ENCODE results near the gene IMPG1.
"Not testable (repeated sequence)": the region's sequence is repeated elsewhere in the genome, so short reads cannot be mapped to it uniquely, and the experiment has no call there.

Gene IMPG1

DNA sequence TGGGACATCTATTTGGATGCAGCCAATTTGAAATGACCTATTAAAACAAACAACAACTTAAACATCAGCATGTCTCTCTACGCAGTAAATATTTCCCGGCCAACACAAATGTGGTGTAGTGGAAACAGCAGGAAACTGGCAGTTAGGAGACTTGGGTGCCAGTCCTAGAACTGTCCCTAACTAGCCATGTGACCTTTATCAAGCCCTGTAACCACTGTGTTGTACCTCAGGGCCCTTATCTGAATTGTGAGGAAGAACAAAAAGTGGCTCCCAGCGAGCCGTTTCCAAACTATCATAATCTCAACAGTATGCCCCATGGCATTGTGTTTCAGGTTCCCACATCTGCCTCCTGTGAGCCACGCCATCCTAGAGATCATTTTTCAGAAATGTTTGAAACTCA lies 124.5 kb downstream of the IMPG1 start:
- DNase-seq (ENCODE audit: low spot score) (no peak), FAIRE-seq (no peak)

DNA sequence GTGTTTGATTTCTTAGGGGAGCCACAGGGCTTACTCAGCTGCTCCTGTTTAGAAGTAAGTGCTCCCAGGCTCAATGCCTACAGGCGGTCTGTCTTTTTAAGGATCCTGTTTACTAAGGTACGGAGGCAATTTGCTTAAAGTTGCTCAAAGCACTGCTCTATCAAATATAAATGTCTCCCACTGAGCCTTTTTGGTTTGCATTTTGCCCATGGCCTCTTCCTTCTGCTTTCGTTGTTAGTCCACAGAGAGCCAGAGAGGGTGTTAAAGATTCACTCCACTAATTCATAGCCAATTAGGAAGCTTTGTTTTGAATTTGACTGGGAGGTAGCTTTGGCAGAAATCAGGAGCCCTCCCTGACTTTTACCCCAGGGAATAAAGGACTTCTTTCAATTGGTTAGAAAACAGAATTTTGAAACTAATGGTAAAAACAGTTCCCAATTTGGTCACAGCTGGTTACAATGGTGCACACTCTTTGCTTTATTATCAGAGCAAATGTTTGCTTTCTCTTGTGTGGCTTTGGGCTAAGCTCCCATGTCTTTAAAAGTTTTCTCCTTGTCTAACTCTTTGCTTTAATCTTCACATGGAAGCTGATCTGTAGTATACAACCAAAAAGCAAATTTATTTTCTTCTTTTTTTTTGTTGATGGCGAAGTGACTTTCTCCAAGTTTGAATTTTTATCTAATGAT lies 126.2 kb downstream of the IMPG1 start:
- no peak for FAIRE-seq
- DNase-seq (ENCODE audit: low spot score): no peak

DNA sequence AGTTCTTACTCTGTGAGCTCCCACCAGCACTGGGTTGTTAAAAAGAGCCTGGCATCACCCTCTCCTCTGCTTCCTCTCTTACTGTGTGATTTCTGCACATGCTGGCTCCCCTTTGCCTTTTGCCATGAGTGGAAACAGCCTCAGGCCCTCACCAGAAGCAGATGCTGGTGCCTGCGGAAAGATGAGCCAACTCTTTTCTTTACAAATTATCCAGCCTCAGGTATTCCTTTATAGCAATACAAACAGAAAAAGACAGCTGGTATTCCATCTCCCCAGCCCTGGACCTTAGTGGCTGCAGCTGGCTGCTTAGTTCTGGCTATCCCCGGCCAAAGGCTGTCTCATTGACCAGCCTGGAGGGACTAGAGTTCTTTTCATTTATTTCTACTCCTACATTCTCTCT lies 129.1 kb downstream of the IMPG1 start:
- DNase-seq (ENCODE audit: low spot score) (no peak), FAIRE-seq (no peak)

DNA sequence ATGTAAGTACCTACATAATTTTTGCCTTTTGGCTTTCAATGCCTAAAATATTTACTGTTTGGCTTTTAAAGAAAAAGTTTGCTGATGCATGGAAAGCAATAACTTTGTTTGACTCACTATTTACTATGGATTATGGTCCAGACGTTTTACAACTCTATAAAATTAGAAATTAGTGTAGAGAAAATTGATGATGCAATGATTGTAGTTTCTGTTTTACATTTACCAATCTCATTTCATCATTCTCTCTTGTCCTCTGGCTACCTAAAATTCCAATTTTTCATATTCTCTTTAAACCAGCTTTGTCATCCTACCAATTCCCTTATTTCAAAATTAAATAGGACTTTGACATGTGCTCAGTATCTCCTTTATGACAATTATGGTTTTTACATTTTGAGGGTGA lies 131.0 kb downstream of the IMPG1 start:
- DNase-seq (ENCODE audit: low spot score) (no peak), FAIRE-seq (no peak)

DNA sequence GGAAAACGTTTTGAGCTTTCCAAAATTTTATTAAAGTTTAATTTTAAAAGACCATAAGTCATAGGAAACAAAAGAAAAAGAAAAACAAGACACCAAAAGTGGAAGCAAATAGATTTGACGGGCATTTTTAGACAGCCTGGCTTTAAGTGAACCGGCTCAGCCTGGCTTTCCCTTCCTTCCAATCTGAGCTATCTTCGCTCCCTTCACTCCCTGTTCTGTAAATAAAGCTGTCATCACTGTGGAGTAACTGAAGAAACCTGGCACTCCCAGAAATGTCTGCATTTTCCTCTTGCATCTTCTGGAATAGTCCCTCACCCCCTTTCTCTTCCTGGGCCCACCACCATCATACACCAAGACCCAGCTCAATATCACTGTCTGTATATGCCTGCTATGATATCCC lies 131.9 kb downstream of the IMPG1 start:
- no peak for DNase-seq (ENCODE audit: low spot score)
- FAIRE-seq: no peak

DNA sequence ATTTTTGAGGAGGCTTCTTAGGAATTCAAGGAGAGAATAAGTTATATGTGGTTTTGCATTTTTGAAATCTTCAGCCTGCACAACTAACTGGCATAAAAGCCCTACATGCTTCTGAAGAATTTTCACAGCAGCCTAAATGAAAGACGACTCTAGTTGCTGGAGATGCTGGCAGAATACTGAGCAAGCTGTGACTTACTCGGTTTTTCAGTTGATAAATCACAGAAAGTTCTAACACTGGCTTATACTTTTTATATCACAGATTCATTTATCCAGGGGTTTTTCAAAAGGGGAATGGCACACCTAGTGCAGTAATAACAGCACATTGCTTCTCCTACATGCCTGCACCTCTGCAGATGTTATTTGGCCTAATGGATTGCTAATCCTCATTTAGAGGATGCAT lies 134.6 kb downstream of the IMPG1 start:
- no peak for DNase-seq (ENCODE audit: low spot score)
- no peak for FAIRE-seq

- FAIRE-seq: no peak
- no peak for DNase-seq (ENCODE audit: low spot score)
Measured at GRCh38 chr6:75936682-75937081, 135.8 kb downstream of the IMPG1 start.

DNA sequence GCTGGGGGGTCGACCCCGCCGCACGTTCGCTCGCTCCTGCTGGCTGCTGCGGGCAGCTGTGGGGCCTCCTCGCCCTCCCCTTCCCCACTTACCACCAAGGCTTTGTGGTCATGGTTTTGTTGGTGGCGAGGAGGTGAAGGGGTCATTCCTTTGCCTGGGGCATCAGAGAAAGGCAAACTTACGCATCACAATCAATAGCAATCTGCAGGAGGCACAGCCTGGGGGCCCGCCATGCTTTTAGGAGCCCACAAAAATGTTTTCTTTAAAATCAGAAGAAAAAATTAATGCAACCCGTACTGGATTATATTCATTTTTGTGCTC lies 137.0 kb downstream of the IMPG1 start:
- no peak for FAIRE-seq
- DNase-seq (ENCODE audit: low spot score): no peak

DNA sequence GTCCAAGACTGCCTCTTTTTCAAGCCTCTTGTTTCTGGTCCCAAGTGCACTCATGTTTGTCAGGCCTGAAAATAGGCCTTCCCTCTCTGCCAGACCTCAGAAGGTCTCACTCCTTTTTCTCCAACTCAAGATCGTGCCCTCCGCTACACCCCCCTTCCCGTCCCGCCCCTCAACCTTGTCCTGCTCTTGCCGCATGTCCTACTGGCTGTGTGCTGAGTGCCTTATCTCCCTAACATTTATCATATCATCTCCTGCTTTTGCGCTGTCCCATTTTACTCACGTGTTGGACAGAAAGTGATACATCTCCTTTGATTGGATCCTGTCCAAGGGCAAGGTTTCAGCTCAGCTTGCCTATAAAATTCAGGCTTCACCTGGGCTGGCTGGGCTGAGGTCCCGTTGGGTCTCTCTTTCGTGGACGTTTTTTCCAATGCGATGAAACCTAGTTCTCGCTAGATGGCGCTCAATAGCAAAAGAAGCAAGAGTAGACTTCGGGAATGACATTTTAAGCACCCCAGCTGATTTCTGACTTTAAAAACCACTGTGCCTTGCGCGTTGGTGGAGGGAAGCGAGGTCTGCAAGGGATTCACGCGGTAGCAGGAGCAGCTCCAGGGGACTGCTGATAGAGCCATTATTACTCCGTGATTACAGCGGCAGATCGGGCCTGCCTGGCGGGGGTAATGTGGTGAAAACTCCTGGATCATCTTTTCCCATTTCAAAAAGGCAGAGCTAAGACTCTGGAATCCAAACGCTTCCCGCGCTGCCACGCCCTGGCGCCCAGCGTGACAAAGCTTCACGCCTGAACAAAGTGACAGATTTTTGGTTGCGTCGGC lies 137.6 kb downstream of the IMPG1 start:
- FAIRE-seq (no peak), DNase-seq (ENCODE audit: low spot score) (peak; percentile 77)

GRCh38 chr6:75933387-75933975 lies 139.0 kb downstream of the IMPG1 start:
- FAIRE-seq (no peak), DNase-seq (ENCODE audit: low spot score) (no peak)

GRCh38 chr6:75932067-75932466 lies 140.4 kb downstream of the IMPG1 start:
- no peak for FAIRE-seq
- peak; percentile 46 for DNase-seq (ENCODE audit: low spot score)

DNA sequence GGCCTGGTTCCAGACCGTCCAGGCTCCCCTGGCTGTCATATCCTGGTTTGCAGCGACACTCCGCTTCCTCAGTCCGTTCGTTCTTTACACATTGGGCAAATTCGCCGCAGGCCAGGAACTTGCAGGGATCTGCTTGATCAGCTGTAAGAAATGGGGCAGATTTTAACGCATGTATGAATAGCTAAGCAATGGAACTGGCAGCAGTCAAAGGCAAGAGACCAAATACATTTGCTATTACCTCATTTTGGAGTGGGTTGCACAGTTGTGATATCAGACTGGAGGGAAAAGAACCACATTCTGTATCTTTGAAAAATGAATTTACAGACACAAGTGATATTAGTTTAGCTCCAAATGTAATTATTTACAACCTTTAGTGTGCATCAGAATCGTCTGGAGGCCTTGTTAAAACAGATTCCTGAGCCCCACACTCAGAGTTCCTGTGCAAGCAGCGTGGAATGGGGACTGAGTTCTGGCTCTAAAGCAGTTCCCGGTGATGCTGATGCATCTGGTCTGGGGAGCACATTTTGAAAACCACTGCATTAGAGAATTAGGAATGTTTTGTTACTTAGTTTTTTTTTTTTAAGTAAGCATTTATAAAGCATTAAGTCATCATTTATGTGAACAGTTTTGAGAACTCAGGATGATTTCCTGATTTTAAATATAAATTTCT lies 141.3 kb downstream of the IMPG1 start:
- FAIRE-seq: no peak
- no peak for DNase-seq (ENCODE audit: low spot score)

DNA sequence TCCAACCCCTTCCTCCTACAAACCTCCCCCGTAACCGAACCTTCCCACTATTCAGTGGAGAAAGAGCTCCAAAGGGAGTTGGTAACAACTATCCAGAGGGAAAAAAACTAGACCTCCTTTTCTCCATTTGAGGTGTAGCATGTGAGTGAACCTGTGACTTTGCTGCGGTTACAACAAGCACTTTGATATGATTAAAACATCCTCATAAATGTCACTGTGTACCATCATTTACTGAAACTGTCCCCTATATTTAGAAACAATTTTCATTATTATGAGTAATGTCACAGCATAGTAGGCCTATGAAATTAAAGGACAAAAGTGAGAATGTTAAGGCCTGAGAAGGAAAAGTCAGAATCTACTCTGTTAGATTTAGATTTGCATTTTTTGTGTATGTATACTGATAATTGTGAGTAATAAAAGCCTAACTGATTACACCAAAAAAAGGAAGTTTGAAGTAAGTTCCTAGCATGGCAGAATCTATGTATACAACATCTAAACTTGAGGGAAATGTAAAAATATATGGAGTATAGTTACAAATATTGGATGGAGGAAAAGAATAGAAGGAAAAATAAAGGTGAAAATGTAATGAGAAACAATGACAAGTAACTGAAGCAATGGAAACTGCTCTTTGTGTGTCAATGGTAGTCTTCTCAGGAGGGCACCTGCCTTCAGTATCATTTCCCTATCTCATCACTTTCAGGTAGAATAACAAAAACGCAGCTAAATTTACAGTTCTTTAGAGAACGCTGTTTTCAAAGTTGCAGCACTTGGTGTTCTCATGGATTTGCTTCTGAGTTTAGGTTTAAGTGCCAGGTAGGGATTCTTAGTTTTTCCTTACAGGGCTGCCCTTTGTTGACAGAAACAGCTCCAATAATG lies 145.9 kb downstream of the IMPG1 start:
- no peak for FAIRE-seq
- DNase-seq (ENCODE audit: low spot score): no peak

- DNase-seq (ENCODE audit: low spot score) (no peak), FAIRE-seq (no peak)
Measured at GRCh38 chr6:75922226-75922625, 150.2 kb downstream of the IMPG1 start.

DNA sequence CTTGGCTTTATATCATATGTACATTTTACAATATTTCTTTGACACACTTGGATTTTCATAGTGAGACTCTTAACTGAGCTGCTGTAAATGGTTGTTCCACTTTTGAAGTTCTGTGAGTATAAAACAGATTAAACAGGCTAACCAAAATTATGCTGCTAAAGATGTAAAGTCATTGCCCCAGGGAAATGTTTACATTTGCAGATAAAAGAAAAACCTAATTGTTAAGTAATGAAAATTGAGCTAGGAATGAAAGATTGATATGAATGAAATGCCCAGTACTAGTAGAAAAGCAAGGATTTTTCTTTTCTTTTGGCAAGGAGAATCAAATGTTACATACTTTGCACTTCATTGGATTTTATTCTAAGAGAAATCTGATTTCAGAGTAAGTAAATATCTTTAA lies 159.4 kb downstream of the IMPG1 start:
- no peak for FAIRE-seq
- no peak for DNase-seq (ENCODE audit: low spot score)

DNA sequence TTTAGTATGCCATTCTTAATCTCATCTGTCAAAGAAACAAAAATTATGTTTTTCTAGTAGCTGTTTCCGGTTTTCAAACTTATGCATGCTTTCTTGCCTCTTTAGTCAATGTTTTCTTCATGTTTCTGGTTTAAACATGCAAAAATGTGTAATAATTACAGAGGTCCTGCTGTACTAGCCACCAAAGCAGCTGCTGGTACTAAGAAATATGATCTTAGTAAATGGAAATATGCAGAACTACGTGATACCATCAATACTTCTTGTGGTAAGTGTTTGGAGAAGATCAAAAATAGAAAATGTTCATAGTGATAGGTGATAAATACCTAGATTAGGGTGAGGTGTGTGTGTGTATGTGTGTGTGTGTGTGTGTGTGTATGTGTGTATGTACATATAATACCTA lies 165.0 kb downstream of the IMPG1 start:
- DNase-seq (ENCODE audit: low spot score) (no peak), FAIRE-seq (no peak)

DNA sequence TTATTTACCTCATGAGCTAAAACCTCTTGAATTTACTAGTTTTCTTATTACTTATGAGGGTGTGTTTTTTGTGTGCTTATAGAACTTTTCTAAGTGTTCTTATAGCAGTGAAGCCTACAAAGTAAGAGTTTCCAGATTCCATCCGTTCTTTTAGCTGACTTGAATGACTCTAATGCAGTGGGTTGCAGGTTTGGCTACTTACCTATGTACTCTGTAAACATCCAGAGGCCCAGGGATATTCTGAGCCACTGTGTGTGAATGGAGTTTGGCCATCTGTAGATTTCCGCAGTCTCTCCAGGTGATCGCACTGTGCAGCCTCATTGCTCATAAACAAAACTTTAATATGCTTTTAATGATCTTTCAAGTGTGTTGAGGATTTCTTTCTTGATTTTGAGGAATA lies 165.6 kb downstream of the IMPG1 start:
- DNase-seq (ENCODE audit: low spot score) (no peak), FAIRE-seq (no peak)

DNA sequence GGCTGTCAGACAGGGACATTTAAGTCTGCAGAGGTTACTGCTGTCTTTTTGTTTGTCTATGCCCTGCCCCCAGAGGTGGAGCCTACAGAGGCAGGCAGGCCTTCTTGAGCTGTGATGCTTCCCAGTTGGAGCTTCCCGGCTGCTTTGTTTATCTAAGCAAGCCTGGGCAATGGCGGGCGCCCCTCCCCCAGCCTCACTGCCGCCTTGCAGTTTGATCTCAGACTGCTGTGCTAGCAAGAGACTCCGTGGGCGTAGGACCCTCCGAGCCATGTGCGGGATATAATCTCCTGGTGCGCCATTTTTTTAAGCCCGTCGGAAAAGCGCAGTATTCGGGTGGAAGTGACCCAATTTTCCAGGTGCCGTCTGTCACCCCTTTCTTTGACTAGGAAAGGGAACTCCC lies 167.3 kb downstream of the IMPG1 start:
- not testable (repeated sequence) for FAIRE-seq; DNase-seq (ENCODE audit: low spot score)

- FAIRE-seq: not testable (repeated sequence)
Measured at GRCh38 chr6:75900216-75900615, 172.2 kb downstream of the IMPG1 start.

DNA sequence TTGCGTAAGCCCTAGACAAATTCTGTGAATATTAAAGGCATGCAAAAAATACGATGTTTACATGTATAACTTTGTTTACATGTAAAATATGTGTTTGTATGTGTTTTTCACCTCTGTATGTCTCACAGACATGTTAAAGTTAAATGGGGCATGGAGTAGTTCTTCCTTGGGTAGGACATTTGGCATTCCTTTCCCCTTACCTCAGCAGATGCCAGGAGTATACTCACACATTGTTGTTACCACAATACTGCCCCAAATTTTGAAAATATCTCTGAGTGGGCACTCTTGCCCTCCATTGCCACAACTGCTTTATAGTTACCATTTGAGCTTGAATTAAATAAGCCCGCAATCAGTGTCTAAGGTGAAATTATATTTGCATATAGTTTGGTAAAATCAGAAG lies 175.9 kb downstream of the IMPG1 start:
- DNase-seq (ENCODE audit: low spot score) (peak; percentile 14), FAIRE-seq (no peak)

More at GRCh38 chr6:75900216-75900615, 172.2 kb downstream of the IMPG1 start:
- DNase-seq (ENCODE audit: low spot score): not testable (repeated sequence)

DNA sequence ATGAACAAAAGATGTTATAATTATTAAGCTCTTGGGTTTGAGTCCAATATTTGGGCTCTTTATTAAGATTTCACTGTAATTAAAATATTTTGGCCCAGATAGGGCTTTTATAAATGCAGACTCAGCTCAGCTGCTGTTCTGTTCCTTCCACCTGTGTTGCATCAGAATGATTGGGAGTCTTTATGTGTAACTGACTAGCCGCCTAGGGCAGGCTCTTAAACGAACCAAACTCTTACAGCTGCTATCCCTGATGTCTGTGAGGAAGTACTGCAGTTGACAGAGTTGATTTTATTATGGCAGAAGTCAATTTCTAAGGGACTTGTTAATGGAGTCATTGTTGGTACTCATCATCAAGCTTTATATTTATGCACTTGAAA lies 178.7 kb downstream of the IMPG1 start:
- no peak for FAIRE-seq
- no peak for DNase-seq (ENCODE audit: low spot score)
